Activated CD4-positive, alpha-beta T cell treated with anti-CD3 and anti-CD28 coated beads, Interleukin-2, amount 50 U/mL, for 1 hour (primary cell): ENCODE data around the gene SEZ6L.

Source experiments
- DNase-seq: peaks from one replicate; pipeline ENCODE4 v3.0.0-alpha.2; 2020

SEZ6L gene

DNA sequence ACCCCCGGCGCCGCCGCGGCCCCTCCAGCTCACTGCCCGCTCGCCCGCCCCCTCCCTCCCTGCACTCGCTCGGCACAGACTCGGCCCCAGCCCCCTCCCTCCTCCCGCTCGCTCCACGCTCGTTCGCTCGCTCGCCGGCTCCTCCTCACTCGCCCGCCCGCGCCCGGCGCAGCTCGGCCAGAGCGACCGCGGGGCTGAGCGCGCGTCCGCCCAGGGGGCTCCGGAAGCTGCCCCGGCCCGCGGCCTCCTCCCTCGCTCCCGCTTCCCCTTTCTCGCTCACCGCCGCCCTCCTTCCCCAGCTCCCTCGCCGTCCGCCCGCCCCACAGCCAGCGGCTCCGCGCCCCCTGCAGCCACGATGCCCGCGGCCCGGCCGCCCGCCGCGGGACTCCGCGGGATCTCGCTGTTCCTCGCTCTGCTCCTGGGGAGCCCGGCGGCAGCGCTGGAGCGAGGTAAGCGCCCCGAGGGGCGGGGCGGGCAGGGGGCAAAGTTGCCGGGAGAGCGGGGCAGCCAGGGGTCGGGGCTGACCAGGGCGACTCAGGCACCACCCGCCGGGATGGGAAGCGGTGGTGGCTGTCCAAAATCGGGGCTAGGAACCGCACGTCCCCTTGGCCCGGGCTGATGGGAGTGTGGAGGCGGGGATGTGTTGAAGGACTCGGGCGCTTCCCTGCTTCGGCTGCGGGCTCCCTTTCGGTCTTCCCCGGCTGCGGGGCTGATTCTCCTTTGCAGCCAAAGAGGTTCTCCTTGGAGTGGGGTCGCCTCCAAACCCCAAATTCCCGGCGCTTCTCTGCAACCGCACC lies at the start of gene SEZ6L:
Gene SEZ6L, plus strand, starts transcription at position 148 of the 797 bp plus-strand sequence. Its CDS starts 208 bp downstream, at position 356.
- no peak for DNase-seq

DNA sequence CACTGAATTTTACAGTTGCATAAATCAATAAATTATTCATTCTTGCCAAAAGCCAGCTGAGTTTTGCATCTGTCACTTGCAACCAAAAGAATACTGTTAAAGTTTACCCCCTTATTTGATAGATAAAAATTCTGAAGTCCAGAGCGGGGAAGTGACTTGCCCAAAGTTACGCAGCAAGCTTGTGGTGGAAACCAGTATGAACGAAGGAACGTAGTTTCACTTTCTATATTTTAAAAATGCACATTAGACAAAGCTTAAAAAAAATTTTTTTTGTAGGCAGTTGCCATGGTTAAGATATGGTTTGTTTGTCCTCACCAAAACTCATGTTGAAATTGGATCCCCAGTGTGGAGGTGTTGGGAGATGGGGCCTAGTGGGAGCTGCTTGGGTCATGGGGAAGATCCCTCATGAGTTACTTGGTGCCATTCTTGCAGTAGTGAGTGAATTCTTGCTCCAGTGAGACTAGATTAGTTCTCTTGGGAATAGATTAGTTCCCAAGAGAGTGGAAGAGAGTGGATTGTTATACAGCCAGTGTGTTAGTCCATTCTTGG lies 46.3 kb upstream of the SEZ6L start:
- DNase-seq: no peak

DNA sequence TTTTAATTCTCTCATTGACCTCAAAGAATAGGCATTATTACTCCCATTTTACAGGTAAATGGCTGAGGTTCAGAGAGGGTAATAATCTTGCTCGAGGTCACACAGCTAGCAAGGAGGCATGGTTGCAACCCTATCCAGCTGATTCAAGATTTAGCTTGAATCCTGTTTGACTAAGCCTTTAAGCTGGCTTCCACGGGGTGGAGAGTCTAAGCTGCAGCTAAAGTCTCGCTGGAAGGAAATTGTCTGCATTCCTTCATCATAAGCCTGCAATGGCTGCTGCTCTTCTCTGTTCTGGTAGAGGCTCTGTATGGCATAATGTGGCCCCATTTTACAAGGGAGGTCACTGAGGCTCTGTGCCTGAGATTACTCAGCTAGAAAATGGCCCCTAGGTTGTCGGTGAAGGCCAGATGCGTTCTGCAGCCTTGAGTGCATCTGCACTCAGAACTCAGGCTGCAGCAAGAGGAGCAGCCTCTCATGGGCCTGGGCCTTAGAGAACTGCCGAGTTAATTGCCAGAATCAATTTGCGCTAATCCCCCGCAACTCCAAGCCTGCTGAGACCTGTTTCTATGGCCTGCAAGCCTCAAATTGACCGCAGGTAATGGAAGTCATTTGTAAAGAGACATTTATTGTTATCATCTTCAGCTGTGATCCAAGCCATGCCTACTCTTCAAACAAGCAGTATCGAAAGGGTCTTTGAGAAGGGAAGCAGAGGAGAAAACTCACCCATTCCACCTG lies 44.1 kb upstream of the SEZ6L start:
- no peak for DNase-seq

DNA sequence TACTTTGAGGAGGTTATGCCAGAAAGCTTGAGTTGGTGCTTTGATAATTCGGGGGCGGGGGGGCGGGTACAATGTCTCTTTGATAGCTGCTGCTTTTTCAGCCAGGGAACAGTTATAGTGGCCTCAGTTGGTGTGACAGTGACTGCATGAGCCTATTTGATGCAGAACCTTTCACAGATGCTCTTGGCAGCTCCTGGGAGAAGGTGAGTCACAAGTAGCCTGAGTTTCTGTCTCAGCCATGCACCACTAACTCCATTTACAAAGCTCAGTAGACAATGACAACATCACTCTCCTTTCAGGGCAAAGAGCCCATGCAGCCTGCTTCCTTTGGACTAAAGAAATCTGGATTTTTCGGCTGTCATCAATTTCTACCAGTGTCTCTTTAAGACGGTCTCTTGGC lies 42.1 kb upstream of the SEZ6L start:
- DNase-seq: no peak

DNA sequence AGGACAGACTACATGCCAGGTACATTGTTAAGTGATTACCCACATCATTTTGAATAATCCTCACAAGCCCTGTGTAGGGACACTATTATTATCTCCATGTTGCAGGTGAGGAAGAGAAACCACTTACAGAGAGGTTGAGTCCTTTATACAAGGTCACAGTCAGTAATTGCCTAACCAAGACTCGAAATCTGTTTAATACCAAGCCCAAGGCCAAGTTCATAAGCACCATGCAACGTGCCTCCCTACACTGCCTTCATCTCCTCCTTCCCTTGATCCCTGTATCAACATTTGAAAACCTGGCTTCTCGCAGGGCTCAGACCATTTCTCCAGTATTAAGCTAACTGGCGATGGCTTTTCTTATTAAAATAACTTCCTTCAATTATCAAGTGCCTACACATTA lies 41.7 kb upstream of the SEZ6L start:
- DNase-seq: no peak

DNA sequence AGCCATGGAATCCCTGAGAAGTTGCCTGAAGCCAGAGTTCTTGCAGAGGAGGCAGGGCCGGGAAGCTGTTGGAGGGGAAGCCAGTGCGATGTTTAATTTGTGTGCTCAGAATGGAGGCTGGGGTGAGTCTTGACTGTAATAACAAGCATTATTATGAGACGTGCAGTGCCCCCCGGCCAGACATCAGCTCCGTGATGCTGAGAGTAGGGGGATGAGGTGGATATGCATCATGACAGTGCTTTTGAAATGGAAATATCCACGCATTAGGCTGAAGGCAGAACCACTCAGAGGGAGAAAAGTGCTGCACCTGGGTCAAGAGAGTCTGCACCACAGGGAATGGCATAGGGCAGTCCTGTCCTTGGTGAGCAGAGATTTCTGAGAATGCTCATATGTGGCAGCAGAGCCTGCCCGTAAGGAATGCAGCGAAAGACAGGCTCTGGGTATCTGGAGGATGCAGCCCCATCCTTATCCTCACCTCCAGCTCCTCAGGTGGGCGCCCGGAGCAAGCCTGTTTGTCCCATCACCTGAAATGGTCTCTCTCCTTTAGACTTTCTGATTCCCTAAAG lies 37.6 kb upstream of the SEZ6L start:
- no peak for DNase-seq

DNA sequence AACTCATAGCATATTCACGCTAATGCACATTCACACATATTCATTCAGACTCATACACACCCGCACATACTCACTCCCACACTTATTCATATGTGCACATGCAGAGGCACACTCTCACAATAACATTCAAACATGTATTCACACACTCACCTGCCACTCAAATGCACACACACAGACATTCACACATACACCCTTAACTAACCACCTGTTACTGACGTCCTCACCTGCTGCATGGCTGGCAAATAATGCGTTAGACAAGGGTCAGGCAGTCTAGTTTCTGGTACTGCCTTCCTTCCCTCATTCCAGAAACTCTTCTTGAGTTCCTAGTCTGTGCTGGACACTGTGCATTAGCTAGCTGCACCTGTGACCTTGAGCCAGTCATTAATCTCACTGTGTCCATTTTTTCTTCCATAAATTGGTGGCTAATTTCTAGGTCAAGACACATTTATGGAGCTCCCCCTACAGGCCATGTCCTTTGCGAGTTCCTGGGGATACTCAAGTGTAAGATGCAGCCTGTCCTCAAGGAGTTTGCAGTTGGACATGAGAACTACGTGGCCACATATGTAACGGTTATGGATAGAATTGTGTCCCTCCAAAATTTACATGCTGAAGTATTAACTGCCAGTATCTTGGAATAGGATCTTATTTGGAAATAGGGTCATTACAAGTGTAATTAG lies 34.5 kb upstream of the SEZ6L start:
- no peak for DNase-seq

DNA sequence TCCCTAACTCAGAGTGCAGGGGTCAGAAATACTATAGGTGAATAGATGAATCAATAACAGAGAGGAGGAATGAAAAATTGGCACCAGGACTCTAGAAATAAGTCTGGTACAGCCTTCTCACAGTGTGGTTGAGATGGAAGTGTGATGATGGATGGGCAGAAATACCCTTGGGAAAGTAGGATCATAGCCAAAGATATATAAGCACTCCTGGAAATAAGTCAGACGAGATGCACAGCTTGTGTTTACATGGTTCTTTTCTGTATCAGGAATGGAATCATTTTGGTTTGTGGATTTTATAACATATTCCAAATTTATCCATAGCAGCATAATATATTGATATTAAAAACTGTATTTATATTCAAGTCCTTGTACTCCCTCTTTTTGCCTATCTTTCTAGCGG lies 33.5 kb upstream of the SEZ6L start:
- DNase-seq: no peak

DNA sequence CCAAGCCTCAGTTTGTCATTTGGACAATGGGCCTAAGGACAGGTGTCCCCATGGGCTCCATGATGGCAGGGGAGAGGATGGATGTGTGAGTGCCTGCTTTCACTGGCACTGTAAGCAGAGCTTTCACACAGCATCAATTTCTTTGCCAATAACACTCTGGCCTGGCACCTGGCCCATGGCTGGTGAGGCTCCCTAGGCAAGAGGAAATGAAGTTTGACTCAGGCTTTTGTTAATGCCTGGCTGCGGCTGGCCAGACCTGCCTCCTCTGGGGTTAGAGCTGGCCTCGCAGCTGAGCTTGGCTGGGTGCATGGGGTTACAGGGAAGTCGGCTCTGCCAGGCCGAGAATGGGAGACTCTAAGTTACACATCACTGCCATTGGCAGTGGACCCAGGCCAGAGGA lies 30.0 kb upstream of the SEZ6L start:
- DNase-seq: no peak

DNA sequence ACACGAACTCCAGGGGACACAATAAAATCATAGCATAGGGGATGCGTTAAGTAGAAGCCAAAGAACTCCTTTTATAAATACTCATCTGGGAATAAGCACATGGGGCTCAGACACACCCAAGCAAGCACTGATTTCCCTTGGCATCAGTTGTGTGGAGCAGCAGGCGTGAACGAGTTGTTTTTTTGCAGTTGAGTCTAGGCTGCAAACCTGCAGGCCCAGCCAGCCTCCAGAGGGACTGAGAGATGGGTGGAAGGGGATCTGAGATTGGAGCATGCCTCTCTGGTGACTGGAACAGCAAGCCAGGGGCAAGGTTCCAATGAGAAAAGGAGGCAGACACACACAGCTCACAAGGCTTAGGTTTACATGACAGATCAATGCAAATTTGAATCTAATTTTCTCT lies 27.4 kb upstream of the SEZ6L start:
- DNase-seq: no peak

DNA sequence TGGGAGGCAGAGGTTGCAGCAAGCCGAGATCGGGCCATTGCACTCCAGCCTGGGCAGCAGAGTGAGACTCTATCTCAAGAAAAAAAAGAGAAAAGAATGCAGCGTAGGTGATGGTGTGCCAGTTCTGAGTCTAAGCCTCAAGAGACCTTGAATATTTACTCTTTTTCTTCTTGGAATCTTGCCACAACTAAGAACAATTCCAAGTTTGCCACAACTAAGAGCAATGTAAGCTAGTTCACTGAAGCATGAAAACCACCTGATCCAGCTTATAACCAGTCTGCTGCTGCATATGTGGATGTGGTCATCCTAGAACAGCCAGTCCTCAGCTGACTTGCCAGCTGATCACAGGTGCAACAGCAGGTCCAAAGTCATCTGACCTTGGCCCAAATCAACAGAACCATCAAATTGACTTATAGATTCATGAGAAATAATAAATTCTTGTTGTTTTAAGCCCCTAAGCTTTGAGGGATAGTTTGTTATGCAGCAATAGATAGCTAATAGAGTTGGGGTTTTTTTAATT lies 25.4 kb upstream of the SEZ6L start:
- no peak for DNase-seq

DNA sequence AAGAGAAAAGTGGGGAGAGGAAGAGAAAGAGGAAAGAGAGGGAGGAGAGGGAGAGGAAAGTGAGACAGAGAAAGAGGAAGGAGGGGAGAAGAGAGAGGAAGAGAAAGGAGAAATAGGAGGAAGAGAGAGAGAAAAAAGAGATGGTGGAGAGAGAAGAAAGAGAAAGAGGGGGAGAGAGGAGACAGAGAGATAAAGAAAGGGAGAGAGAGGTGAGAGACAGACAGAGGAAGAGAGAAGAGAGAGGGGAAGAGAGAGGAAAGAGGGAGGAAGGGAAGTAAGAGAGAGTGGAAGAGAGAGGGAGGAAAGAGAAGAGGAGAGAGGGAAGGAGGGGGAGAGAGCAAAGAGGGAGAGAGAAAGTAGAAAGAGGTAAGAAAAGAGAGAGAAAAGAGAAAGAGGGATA lies 9.4 kb upstream of the SEZ6L start:
- no peak for DNase-seq

DNA sequence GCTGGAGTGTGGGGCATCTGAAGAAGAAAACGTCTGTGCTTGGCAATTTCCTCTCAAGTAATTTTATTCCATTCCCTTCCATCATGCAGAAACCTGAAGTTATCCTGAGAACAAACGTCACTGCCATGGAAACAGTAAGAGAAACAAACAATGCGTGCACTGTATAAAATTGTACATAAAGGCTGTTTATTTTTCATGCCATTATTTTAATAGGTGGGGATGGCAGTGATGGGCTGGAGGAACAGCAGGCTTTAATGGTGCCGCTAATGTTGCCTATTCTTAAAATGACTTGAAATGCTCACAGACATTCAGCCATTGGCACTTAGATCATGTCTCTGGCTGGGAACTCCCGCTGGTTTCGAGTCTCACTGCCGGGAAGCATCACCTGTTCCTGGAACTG lies 7.5 kb upstream of the SEZ6L start:
- DNase-seq: no peak

DNA sequence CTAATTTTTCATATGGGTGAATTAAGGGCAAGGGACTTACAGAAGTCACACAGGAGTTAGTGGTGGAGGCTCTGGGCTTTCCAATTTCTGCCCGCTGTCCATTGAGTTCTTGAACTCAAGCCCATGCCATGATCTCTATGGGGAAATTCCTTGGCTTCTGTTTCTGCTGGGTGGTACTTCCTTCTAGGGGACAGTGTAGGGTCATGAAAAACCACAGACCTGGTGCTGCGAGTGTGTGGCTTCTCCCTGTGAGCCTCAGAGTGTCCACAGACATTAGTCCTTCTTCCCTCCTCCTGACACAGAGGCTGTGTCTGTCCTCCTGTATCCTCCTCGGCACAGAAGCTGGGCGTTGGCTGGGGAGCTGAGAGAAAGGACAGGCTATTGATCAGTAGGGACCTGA lies 6.3 kb upstream of the SEZ6L start:
- no peak for DNase-seq

DNA sequence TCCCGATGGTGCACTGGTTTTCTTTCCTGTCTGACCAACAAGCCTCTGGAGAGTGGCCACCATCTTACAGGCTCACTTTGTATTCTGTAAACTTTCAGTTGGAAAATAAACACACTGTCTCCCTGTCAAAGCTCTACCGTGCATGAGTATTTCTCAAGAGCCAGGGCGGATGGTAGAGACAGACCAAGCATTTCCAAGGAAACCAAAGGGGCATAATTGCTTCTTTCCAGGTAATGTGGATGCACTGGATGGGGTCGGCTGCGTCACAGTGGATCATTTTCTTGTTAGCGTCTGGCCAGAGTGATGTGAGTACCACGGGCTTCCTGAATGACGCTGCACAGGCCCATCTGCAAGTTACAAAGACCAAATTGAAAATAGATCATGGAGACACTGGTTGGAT lies 5.1 kb upstream of the SEZ6L start:
- no peak for DNase-seq

DNA sequence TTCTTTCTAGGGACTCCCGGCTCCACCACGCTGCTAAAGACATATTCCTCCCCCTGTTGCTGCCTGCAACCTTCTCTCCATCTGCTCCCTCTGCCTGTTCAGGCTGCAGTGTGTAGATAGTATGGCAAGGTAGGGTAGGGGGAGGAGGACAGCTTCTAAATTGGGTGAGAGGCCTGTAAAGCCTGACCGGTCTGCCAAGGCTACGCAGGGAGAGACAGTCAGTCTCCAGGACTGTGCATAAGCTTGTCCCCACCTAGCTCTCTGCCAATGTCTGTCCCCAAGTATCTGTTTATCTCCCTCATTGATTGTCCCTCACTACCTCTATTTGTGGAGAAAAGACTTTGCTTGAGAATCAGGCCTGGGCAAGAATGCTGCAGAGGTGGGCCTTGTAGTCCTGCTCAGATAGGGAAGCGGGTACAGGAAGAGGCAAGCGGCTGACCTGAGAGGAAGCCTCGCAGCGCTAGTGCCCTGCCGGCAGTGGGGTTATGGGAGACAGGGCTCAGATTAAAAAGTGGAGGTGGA lies 871 bp upstream of the SEZ6L start:
- no peak for DNase-seq

DNA sequence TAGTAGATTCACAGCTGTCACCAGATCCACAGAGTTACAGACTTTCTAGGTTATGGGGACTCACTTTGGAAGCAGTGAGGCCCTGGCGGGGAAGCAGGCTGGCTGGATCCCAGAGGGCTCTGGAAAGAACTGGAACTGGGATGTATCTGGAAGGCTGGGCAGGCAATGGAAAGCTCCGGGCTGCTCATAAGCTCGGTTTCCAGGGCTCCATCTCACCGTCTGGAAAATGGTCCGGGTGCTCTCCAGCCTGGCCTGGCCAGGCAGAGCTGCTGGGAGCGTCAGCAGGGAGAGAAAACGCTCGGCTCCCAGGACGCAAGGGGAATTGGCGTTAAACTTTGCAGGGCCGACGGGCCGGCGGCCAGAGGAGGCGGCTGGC lies 335 bp upstream of the SEZ6L start:
- DNase-seq: no peak

DNA sequence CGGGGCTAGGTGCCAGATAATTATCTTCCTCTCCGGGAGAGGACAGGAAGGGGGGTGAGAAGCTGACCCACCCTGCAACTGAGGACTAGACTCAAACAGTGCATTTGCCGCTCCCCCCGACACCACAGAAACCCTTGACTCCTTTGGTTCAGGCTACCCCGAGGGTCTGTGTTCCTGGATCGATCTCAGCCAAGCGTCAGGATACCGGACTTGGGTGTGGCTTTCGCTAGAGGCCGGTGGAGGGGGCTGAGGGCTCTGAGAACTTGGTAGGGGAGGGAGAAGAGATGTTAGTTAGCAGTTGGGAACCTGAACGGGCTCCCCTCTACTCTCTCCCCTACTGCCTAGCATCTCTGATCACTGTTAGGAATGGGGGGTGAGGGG lies 840 bp downstream of the SEZ6L start:
- no peak for DNase-seq

DNA sequence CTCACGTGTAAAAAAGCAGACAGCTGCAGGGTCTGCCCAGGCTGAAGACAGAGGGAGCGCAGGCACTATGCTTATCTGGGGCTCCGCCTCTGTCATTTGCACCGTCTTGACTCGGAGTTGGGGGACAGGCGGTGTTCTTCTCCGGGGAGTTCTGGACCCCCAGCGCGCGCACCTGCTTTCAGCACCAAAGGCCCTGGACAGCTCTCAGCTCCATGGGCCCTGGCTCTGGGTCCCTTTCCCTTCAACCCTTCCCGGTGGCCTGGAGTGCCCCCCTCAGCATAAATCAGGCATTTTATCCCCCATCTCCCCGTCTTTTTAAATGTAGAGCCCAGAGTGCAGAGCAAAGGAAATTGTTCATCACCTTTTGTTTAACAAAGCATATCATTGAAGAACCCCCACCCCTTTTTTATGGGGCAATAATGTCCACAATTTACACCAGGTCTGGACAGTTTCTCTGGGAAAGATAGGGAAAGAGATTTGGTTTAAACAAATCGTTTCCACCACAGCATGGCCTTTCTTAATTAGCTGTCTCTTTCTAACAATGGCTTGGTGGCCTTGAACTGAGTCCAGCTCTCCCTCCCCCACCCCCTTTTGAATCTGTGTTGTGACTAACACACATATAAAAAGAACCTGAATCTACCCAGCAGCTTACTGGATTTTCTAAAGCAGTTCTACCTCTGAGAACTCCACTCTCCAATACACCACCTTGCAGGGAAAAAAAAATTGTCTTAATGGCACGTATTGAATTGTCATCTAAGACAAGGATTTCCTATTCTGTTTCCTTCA lies 1.7 kb downstream of the SEZ6L start:
- no peak for DNase-seq

DNA sequence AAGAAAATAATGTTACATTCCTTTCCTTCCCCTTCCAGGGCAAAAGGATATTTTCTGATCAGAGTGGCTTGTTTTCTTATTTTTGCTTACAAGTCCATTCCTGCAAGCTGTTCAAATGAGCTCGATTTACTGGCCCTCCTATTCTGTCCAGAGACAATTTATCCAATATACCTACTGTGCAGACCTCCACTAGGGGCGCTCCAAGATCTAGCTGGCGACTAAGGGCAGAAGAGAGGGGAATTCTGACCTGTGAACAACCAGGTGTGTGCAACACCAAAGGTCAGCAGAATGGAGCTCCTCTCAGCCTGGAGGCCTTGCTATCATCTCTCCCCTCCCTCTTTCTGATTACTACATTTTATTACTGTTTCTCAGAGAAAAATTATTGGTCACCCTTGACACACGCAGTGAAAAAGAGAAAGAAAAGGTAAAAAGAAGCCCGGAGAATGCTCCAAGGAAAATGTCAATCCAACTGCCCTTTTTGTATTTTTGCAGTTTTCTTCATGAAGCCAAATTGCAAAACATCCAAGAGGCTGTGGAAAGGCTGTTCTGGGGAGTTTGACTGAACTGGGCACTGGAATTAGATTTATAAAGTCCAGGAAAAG lies 3.2 kb downstream of the SEZ6L start:
- peak; percentile 1 for DNase-seq

DNA sequence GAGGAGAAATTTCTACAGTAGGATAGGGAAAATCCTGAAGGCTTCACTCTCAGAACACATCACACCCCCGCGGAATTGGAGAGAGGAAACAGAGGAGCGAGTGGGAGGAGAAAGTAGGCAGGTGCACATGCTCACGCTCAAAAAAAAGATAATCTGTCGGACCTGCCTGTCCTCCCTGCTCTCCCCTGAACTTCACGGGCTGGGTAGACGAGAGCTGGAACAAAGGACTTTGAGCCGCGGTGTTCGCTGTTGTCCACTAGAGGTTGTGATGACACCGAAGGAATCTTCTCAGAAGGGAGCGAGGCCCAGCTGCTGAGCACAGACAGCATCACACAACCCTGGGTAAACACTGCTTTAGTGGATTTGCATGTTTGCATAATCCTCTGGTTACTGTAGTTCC lies 5.0 kb downstream of the SEZ6L start:
- no peak for DNase-seq

DNA sequence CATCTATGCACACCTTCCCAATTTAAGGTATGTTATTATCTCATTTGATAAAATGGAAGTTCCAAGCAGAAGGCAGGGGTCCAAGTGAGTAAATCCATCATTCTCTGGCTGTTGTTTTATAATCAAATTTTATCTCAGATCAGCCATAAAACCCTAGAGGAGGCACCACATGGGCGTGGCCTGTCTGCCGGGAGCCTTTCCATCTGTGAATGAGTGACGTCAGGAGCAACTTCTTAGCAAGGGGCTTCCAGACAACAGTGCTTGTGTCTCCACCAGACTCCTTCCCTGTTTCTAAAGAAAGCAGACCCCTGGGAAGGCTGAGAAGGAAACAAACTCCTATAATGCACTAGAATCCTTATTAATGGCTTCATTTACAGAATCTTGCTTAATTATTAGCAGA lies 13.5 kb downstream of the SEZ6L start:
- DNase-seq: no peak
